HG02852 (cell line): ENCODE results near the gene TTL.
"Not testable (repeated sequence)": the region's sequence is repeated elsewhere in the genome, so short reads cannot be mapped to it uniquely, and the experiment has no call there.

ENCODE experiments used
- ATAC-seq: cut with Tn5 transposase; IDR thresholded peaks from one replicate; pipeline ENCODE4 v1.9.1; 2021; ENCODE audit warnings: mild to moderate bottlenecking, moderate library complexity; ENCODE audit not compliant: unreplicated experiment

Gene TTL

GRCh38 chr2:112519506-112519905, 37.5 kb downstream of the TTL start:
- no peak for ATAC-seq

GRCh38 chr2:112520234-112520783, 38.4 kb downstream of the TTL start:
- ATAC-seq, result no peak

GRCh38 chr2:112523291-112523777, 41.4 kb downstream of the TTL start:
- ATAC-seq, result no peak

- ATAC-seq, result not testable (repeated sequence)
Observed at GRCh38 chr2:112524276-112524675, 42.3 kb downstream of the TTL start.

- ATAC-seq, result no peak
Observed at GRCh38 chr2:112528541-112528940, 46.6 kb downstream of the TTL start.

- ATAC-seq, result no peak
Observed at GRCh38 chr2:112529757-112530156, 47.8 kb downstream of the TTL start.

GRCh38 chr2:112530728-112531127, 48.8 kb downstream of the TTL start:
- ATAC-seq, result no peak

- ATAC-seq, result no peak
Observed at GRCh38 chr2:112534826-112535225, 52.9 kb downstream of the TTL start.

- not testable (repeated sequence) for ATAC-seq
Observed at GRCh38 chr2:112536665-112537064, 54.7 kb downstream of the TTL start.

- no peak for ATAC-seq
Observed at GRCh38 chr2:112539306-112539705, 57.4 kb downstream of the TTL start.

- no peak for ATAC-seq
Observed at GRCh38 chr2:112540906-112541305, 59.0 kb downstream of the TTL start.

GRCh38 chr2:112541315-112542122, 59.6 kb downstream of the TTL start:
- ATAC-seq, result peak; percentile 62

GRCh38 chr2:112542123-112542983, 60.4 kb downstream of the TTL start, which contains the start of gene POLR1B:
Gene POLR1B, plus strand, starts transcription at chr2:112542465. Its CDS starts 30 bp downstream, at chr2:112542495.
- peak; percentile 83 for ATAC-seq

GRCh38 chr2:112542984-112543661, 61.2 kb downstream of the TTL start:
- no peak for ATAC-seq

GRCh38 chr2:112547333-112547732, 65.4 kb downstream of the TTL start:
- ATAC-seq, result no peak

- no peak for ATAC-seq
Observed at GRCh38 chr2:112548980-112549379, 67.0 kb downstream of the TTL start.

GRCh38 chr2:112566104-112566503, 84.1 kb downstream of the TTL start:
- no peak for ATAC-seq

GRCh38 chr2:112566508-112566907, 84.6 kb downstream of the TTL start:
- ATAC-seq, result not testable (repeated sequence)

GRCh38 chr2:112572005-112572404, 90.0 kb downstream of the TTL start:
- no peak for ATAC-seq

GRCh38 chr2:112577756-112578155, 95.8 kb downstream of the TTL start:
- no peak for ATAC-seq

GRCh38 chr2:112579241-112579640, 97.3 kb downstream of the TTL start:
- no peak for ATAC-seq
